ENCODE data around the gene PDE1C.

The PDE1C gene

GRCh38 chr7:31744294-31744874, 325.8 kb downstream of the PDE1C start:
- no peaks in the 10 kb centered on the region for H3K4me1 ChIP-seq (ENCODE audit: control insufficient read depth, insufficient read depth, low read length)
- no peak overlapping the region for H3K4me3 ChIP-seq (ENCODE audit: insufficient read depth, low read depth, low read length)
- peaks cover 6% of the 10 kb centered on the region for H3K27me3 ChIP-seq (ENCODE audit: control insufficient read depth, insufficient read depth, low read length, poor library complexity, severe bottlenecking)
- WGBS, 2 experiments, result 6 to 8% methylated on average over 4 of the region's 4 CpGs
- no peaks in the 10 kb centered on the region for H3K9me3 ChIP-seq (ENCODE audit: control insufficient read depth, low read length)
- H3K27ac ChIP-seq (ENCODE audit: insufficient read depth, low read depth, low read length, poor library complexity, severe bottlenecking), result no peak overlapping the region
- no peaks in the 10 kb centered on the region for H3K36me3 ChIP-seq (ENCODE audit: control insufficient read depth, insufficient read depth, low read length)

GRCh38 chr7:31741852-31742251, 328.4 kb downstream of the PDE1C start:
- no peak overlapping the region for H3K27ac ChIP-seq (ENCODE audit: insufficient read depth, low read depth, low read length, poor library complexity, severe bottlenecking)

DNA sequence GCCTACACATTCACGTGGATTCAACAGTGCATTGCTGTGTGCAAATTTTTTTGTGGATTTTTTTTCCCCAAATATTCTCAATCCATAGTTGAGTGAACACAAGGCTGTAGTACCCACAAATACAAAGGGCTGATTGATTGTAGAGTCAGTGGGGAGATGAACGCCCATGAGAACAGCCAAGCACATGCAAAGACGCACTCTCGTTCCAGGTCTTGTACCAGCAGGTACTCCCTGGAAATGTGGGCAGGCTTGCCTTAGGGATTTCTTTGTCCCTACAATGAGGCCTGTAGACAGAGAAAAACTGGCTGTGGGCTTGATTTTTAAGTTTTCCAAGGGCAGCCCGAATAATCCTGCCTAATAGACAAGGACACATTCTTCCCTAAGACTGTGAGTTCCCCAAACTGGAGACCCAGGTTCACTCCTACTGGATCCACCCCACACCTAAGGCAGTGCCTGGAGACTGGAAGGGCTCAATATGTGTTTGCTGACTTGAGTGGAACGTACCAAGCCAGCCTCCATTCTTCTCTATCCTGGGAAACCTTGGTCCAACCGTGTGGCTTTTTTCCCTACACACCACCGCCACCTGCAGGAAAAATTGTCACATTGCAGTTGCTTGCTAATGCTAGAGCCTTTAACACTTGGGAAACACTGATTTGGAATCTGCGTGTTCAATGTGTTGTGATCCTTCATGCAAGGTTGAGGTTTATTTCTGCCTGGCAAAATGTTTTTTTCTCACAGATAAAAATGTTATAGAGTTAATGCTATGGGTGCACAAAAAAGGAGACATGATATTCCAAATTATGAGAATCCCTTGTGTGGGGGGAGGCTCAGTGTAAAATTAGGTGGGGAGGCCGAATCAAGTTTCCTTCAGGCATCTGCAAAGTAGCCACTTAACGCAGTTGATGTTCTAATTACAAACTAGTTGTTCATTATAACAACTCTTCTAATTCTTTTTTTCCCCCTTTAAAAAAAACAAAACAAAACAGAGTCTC, 333.9 kb downstream of the PDE1C start:
- Histone ChIP-seq H3K27ac (ENCODE audit: insufficient read depth, low read depth, low read length, poor library complexity, severe bottlenecking) (no peak overlapping the region), H3K36me3 (ENCODE audit: control insufficient read depth, insufficient read depth, low read length) (no peaks in the 10 kb centered on the region), H3K4me3 (ENCODE audit: insufficient read depth, low read depth, low read length) (no peak overlapping the region), H3K4me1 (ENCODE audit: control insufficient read depth, insufficient read depth, low read length) (no peaks in the 10 kb centered on the region), H3K27me3 (ENCODE audit: control insufficient read depth, insufficient read depth, low read length, poor library complexity, severe bottlenecking) (no peaks in the 10 kb centered on the region), H3K9me3 (ENCODE audit: control insufficient read depth, low read length) (no peaks in the 10 kb centered on the region)
- 61 to 63% methylated on average over 11 of the region's 11 CpGs for WGBS, 2 experiments

More at GRCh38 chr7:31741852-31742251, 328.4 kb downstream of the PDE1C start:
- 89% methylated on average over 4 of the region's 4 CpGs for WGBS, 2 experiments
- Histone ChIP-seq H3K36me3 (ENCODE audit: control insufficient read depth, insufficient read depth, low read length) (no peaks in the 10 kb centered on the region), H3K27me3 (ENCODE audit: control insufficient read depth, insufficient read depth, low read length, poor library complexity, severe bottlenecking) (peaks cover 6% of the 10 kb centered on the region), H3K4me3 (ENCODE audit: insufficient read depth, low read depth, low read length) (no peak overlapping the region), H3K9me3 (ENCODE audit: control insufficient read depth, low read length) (no peaks in the 10 kb centered on the region), H3K4me1 (ENCODE audit: control insufficient read depth, insufficient read depth, low read length) (no peaks in the 10 kb centered on the region)

DNA sequence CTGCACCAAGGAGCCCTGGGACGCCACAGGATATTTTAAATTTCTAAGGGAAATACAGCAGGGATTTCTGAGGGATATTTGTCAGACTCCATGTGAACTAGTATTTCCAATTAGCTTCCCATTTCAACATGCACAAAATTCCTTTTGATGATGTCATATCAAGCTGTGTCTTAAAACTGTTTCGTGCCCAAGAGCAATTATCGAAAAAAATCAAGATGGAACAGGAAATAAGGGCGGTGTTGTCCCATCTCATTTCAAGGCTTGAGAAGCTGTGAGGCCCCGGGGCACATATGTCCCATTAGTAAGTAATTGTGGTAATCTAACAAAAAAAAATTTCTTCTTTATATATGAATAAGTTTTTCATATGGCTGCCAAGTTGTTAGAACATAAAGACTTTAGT, 335.8 kb downstream of the PDE1C start:
- WGBS, 2 experiments, result 72% methylated on average over 4 of the region's 5 CpGs
- Histone ChIP-seq H3K36me3 (ENCODE audit: control insufficient read depth, insufficient read depth, low read length) (no peaks in the 10 kb centered on the region), H3K9me3 (ENCODE audit: control insufficient read depth, low read length) (no peaks in the 10 kb centered on the region), H3K27ac (ENCODE audit: insufficient read depth, low read depth, low read length, poor library complexity, severe bottlenecking) (no peak overlapping the region), H3K4me1 (ENCODE audit: control insufficient read depth, insufficient read depth, low read length) (no peaks in the 10 kb centered on the region), H3K4me3 (ENCODE audit: insufficient read depth, low read depth, low read length) (no peak overlapping the region), H3K27me3 (ENCODE audit: control insufficient read depth, insufficient read depth, low read length, poor library complexity, severe bottlenecking) (no peaks in the 10 kb centered on the region)

GRCh38 chr7:31729195-31729804, 340.9 kb downstream of the PDE1C start:
- no peaks in the 10 kb centered on the region for H3K4me1 ChIP-seq (ENCODE audit: control insufficient read depth, insufficient read depth, low read length)
- no peak overlapping the region for H3K27ac ChIP-seq (ENCODE audit: insufficient read depth, low read depth, low read length, poor library complexity, severe bottlenecking)
- no peak overlapping the region for H3K4me3 ChIP-seq (ENCODE audit: insufficient read depth, low read depth, low read length)
- no peaks in the 10 kb centered on the region for H3K36me3 ChIP-seq (ENCODE audit: control insufficient read depth, insufficient read depth, low read length)
- 63 to 74% methylated on average over 3 of the region's 3 CpGs for WGBS, 2 experiments
- no peaks in the 10 kb centered on the region for H3K9me3 ChIP-seq (ENCODE audit: control insufficient read depth, low read length)
- H3K27me3 ChIP-seq (ENCODE audit: control insufficient read depth, insufficient read depth, low read length, poor library complexity, severe bottlenecking), result no peaks in the 10 kb centered on the region

DNA sequence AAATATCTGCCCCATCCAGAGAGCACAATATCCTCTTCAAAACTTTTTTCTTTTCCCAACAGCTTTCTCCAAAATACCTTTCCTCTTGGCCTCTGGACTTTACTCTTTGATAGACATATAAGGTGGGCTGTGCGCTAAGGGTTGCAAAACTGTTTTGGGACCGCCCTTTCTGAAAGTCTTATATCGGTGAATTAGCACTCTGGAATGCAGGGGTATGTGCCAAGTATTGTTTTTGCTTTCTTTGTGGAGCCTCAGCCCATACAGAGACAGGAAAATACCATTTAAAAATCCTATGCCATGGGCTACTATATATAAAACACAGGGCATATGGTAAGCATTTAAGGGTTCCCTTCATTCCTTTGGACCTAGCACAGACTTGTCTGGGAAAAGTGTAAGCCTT, 345.5 kb downstream of the PDE1C start:
- Histone ChIP-seq H3K4me1 (ENCODE audit: control insufficient read depth, insufficient read depth, low read length) (no peaks in the 10 kb centered on the region), H3K27me3 (ENCODE audit: control insufficient read depth, insufficient read depth, low read length, poor library complexity, severe bottlenecking) (no peaks in the 10 kb centered on the region), H3K9me3 (ENCODE audit: control insufficient read depth, low read length) (no peaks in the 10 kb centered on the region), H3K4me3 (ENCODE audit: insufficient read depth, low read depth, low read length) (no peak overlapping the region), H3K27ac (ENCODE audit: insufficient read depth, low read depth, low read length, poor library complexity, severe bottlenecking) (no peak overlapping the region), H3K36me3 (ENCODE audit: control insufficient read depth, insufficient read depth, low read length) (no peaks in the 10 kb centered on the region)
- 97 to 98% methylated on average over 3 of the region's 3 CpGs for WGBS, 2 experiments

DNA sequence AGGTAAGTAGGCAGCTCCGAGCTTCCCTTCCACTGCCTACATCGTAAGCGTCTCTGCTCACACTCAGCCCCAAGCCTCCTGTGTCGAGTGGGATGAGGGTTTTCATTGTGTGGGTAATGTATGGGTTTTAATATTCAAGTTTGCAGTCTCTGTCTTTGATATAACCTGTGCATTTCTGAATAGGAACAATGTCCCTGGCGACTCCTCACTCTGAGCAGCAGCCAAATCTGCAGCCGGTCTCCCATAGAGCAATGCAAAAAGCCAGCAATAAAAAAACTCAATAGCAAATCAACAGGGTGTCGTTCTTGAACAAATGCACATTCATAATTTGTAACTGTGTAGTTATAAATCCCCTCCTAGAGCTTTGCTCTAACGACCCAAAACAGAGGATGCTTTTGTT, 349.8 kb downstream of the PDE1C start:
- WGBS, 2 experiments, result 91 to 94% methylated on average over 7 to 8 of the region's 8 CpGs
- H3K27ac ChIP-seq (ENCODE audit: insufficient read depth, low read depth, low read length, poor library complexity, severe bottlenecking), result no peak overlapping the region

GRCh38 chr7:31716355-31716754, 353.9 kb downstream of the PDE1C start:
- Histone ChIP-seq H3K4me1 (ENCODE audit: control insufficient read depth, insufficient read depth, low read length) (no peaks in the 10 kb centered on the region), H3K9me3 (ENCODE audit: control insufficient read depth, low read length) (no peaks in the 10 kb centered on the region), H3K36me3 (ENCODE audit: control insufficient read depth, insufficient read depth, low read length) (peaks cover 2% of the 10 kb centered on the region), H3K4me3 (ENCODE audit: insufficient read depth, low read depth, low read length) (no peak overlapping the region), H3K27me3 (ENCODE audit: control insufficient read depth, insufficient read depth, low read length, poor library complexity, severe bottlenecking) (no peaks in the 10 kb centered on the region), H3K27ac (ENCODE audit: insufficient read depth, low read depth, low read length, poor library complexity, severe bottlenecking) (no peak overlapping the region)
- WGBS, 2 experiments, result 92% methylated on average over 1 of the region's 1 CpG; no CpG with 5 or more reads in 1 of the 2 experiments

More for the DNA sequence above, 349.8 kb downstream of the PDE1C start:
- H3K9me3 ChIP-seq (ENCODE audit: control insufficient read depth, low read length), result no peaks in the 10 kb centered on the region
- no peaks in the 10 kb centered on the region for H3K4me1 ChIP-seq (ENCODE audit: control insufficient read depth, insufficient read depth, low read length)
- H3K36me3 ChIP-seq (ENCODE audit: control insufficient read depth, insufficient read depth, low read length), result no peaks in the 10 kb centered on the region
- no peaks in the 10 kb centered on the region for H3K27me3 ChIP-seq (ENCODE audit: control insufficient read depth, insufficient read depth, low read length, poor library complexity, severe bottlenecking)
- H3K4me3 ChIP-seq (ENCODE audit: insufficient read depth, low read depth, low read length), result no peak overlapping the region

DNA sequence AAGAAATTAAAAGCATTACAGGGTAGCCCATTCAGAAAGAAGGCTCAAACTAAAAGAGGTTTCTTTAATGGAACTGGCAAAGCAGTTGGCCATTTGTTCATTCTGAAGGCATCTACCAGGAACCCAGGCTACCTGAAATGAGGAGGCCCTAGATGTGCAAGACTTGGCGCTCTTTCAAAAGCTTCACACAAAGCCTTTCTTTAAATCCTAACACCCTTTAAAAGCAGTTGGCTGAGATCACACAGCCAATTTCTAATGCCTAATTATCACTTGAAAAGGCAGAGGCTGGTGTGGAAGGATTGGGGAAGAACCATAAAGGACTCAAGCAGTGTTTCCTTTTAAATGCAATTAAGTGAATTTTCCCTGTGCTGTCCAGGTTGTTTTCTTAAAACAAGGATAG, 360.0 kb downstream of the PDE1C start:
- Histone ChIP-seq H3K36me3 (ENCODE audit: control insufficient read depth, insufficient read depth, low read length) (peaks cover 2% of the 10 kb centered on the region), H3K27ac (ENCODE audit: insufficient read depth, low read depth, low read length, poor library complexity, severe bottlenecking) (no peak overlapping the region)
- 0% methylated on average over 1 of the region's 1 CpG for WGBS, 2 experiments

GRCh38 chr7:31707089-31707488, 363.1 kb downstream of the PDE1C start:
- no peak overlapping the region for H3K4me3 ChIP-seq (ENCODE audit: insufficient read depth, low read depth, low read length)
- WGBS, 2 experiments, result 78 to 84% methylated on average over 5 of the region's 5 CpGs
- no peaks in the 10 kb centered on the region for H3K27me3 ChIP-seq (ENCODE audit: control insufficient read depth, insufficient read depth, low read length, poor library complexity, severe bottlenecking)
- no peaks in the 10 kb centered on the region for H3K9me3 ChIP-seq (ENCODE audit: control insufficient read depth, low read length)
- H3K36me3 ChIP-seq (ENCODE audit: control insufficient read depth, insufficient read depth, low read length), result no peaks in the 10 kb centered on the region
- peaks cover 5% of the 10 kb centered on the region for H3K4me1 ChIP-seq (ENCODE audit: control insufficient read depth, insufficient read depth, low read length)
- H3K27ac ChIP-seq (ENCODE audit: insufficient read depth, low read depth, low read length, poor library complexity, severe bottlenecking), result no peak overlapping the region

More for the DNA sequence above, 360.0 kb downstream of the PDE1C start:
- Histone ChIP-seq H3K4me1 (ENCODE audit: control insufficient read depth, insufficient read depth, low read length) (peaks cover 5% of the 10 kb centered on the region), H3K4me3 (ENCODE audit: insufficient read depth, low read depth, low read length) (no peak overlapping the region), H3K27me3 (ENCODE audit: control insufficient read depth, insufficient read depth, low read length, poor library complexity, severe bottlenecking) (no peaks in the 10 kb centered on the region), H3K9me3 (ENCODE audit: control insufficient read depth, low read length) (no peaks in the 10 kb centered on the region)

Measured in ectodermal cell (in vitro differentiated cells).